ENCODE data around the gene ACOX3.

Gene ACOX3

DNA sequence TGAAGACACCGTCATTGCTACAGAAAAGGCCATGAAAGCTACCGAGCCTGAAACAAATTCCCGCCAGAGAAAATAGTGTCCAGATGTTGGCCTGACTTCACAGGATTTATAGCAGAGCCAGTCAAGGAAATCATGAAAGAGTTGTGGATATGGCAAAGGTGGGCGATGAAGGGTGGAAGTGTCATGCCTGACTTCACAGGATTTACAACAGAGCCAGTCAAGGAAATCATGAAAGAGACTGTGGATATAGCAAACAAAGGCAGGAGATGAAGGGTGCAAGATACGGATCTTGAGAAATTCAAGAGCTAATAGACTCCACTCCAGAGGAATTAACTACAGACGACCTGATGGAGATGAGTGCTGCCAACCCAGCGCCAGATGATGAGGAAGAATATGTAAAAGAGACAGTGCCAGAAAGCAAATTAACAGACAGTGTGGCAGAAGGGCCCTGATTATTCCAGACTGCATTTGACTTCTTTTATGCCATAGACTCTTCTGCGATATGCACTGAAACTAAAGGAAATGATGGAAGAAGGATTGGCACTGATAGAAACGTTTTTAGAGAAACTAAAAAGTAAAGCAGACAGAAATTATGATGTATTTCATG, 17.2 kb upstream of the ACOX3 start:
- Histone ChIP-seq H3K9ac (ENCODE audit: low read depth, low read length) (no peak overlapping the region), H3K9me3 (ENCODE audit: control insufficient read depth, insufficient read depth, low read length) (no peaks in the 10 kb centered on the region), H3K4me1 (ENCODE audit: insufficient read depth, low read length) (no peaks in the 10 kb centered on the region), H3K36me3 (ENCODE audit: insufficient read depth, low read length) (peaks cover 18% of the 10 kb centered on the region)

- Histone ChIP-seq H3K9ac (ENCODE audit: low read depth, low read length) (no peak overlapping the region), H3K36me3 (ENCODE audit: insufficient read depth, low read length) (peaks cover 21% of the 10 kb centered on the region), H3K9me3 (ENCODE audit: control insufficient read depth, insufficient read depth, low read length) (no peaks in the 10 kb centered on the region), H3K4me1 (ENCODE audit: insufficient read depth, low read length) (no peaks in the 10 kb centered on the region)
These were observed 13.4 kb upstream of the ACOX3 start for GRCh38 chr4:8453957-8454356.

- H3K9me3 ChIP-seq (ENCODE audit: control insufficient read depth, insufficient read depth, low read length), result no peaks in the 10 kb centered on the region
- H3K36me3 ChIP-seq (ENCODE audit: insufficient read depth, low read length), result peaks cover 17% of the 10 kb centered on the region
- H3K9ac ChIP-seq (ENCODE audit: low read depth, low read length), result no peak overlapping the region
- H3K4me1 ChIP-seq (ENCODE audit: insufficient read depth, low read length), result no peaks in the 10 kb centered on the region
These were observed 11.1 kb upstream of the ACOX3 start for GRCh38 chr4:8451440-8452182.

DNA sequence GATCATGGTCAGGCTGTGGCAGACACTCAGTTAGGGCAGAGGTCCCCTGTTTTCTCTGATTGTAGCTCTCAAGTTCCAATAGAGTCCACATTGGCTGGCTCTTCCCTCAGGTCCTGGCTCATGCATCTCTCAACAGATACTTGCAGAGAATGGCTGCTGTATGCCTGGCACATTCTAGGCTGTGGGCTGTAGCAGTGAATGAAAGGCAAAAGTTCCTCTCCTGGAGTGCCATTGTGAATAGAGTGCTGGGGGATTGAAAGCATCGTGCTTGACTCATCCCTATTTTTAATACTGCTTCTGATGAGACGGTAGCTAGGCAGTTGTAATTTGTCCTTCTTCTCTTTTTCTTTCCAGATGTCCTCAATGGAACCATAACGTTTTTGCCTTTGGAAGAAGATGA, 5.6 kb upstream of the ACOX3 start:
- Histone ChIP-seq H3K36me3 (ENCODE audit: insufficient read depth, low read length) (0 out of 2 replicates have a peak, but pooled peaks cover 3% of the 10 kb centered on the region), H3K9ac (ENCODE audit: low read depth, low read length) (no peak overlapping the region), H3K9me3 (ENCODE audit: control insufficient read depth, insufficient read depth, low read length) (no peaks in the 10 kb centered on the region), H3K4me1 (ENCODE audit: insufficient read depth, low read length) (peaks cover 3% of the 10 kb centered on the region; the same call in 1 of the 2 replicates)

DNA sequence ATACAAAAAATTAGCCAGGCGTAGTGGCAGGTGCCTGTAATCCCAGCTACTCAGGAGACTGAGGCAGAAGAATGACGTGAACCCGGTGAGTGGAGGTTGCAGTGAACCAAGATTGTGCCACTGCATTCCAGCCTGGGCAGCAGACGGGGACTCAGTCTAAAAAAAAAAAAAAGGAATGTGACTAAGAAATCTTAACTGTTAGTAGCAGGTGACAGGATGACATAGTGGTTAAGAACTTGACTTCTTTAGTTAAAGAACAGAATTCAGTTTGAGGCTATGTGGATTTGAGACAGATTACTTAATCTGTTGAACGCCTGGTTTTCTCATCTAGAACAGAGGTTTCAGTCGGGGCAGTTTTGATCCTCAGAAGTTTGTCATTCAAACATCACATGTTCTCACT, 3.3 kb upstream of the ACOX3 start:
- peaks cover 3% of the 10 kb centered on the region; the same call in 1 of the 2 replicates for H3K4me1 ChIP-seq (ENCODE audit: insufficient read depth, low read length)
- 0 out of 2 replicates have a peak, but pooled peaks cover 3% of the 10 kb centered on the region for H3K9me3 ChIP-seq (ENCODE audit: control insufficient read depth, insufficient read depth, low read length)
- H3K36me3 ChIP-seq (ENCODE audit: insufficient read depth, low read length), result no peaks in the 10 kb centered on the region
- H3K9ac ChIP-seq (ENCODE audit: low read depth, low read length), result no peak overlapping the region

DNA sequence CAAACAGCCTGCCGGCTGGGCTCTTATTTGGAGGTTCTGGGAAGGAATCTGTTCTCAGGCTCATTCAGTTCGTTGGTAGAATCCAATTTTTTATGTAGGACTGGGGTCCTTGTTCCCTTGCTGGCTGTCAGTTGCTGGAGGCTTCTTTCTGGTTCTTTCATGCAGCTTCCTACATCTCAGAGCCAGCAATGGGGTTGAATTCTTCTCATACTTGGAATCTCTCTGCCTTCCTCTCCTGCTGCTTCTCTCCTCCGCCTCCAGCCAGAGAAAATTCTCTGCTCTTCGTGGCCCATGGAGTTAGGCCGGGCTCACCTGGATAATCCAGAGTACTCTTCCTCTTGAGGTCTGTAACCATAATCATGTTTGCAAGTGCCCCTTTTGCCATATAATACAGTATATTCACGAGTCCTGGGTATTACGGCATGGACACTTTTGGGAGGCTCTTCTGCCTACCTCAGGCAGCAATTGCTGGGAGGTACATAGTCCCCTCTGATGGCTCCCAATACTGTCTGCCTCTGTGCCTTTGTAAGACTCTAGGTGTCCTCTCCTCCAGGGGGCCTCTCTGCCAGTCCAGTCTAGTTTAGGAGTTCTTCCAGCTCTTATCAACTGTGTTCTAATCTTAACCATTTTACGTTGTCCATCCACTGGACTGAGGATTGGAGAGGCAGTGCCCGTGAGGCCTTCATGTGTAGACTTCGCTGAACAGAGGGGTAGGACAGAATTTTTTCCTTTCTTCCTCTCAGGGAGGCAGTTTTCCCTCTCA, 2.3 kb upstream of the ACOX3 start:
- H3K36me3 ChIP-seq (ENCODE audit: insufficient read depth, low read length), result no peaks in the 10 kb centered on the region
- peaks cover 3% of the 10 kb centered on the region; the same call in 1 of the 2 replicates for H3K4me1 ChIP-seq (ENCODE audit: insufficient read depth, low read length)
- no peak overlapping the region for H3K9ac ChIP-seq (ENCODE audit: low read depth, low read length)
- H3K9me3 ChIP-seq (ENCODE audit: control insufficient read depth, insufficient read depth, low read length), result 0 out of 2 replicates have a peak, but pooled peaks cover 3% of the 10 kb centered on the region

DNA sequence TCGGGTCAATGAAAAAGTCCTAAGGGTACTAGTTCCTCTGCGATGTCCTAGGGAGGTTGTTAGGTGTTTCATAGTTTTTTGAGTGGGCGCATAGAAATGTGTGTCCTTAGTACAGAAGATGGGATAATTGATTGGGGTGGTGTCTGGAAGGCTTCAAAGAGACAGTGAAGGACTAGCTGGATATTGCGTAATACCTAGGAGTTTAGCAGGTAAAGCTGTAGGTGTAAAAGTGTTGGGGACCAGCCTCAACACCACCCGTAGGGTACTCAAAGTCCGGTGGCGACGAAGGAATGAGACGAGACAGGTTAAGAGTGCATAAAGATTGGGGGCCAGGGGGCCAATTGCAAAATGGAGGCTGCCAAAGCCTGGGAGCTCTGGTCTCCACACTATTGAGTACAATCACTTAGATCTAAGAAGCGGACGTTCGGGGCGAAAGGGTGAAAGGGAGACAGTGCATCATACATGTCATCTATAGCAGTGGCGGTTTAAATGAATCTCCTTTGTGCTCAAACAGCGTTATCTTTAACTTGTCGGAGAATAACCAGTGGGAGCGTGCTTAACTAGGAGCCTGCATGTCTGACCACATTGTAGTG, 1.1 kb upstream of the ACOX3 start:
- H3K36me3 ChIP-seq (ENCODE audit: insufficient read depth, low read length), result no peaks in the 10 kb centered on the region
- peak overlapping the region; percentile 88 for H3K9ac ChIP-seq (ENCODE audit: low read depth, low read length)
- peaks cover 3% of the 10 kb centered on the region; the same call in 1 of the 2 replicates for H3K4me1 ChIP-seq (ENCODE audit: insufficient read depth, low read length)
- H3K9me3 ChIP-seq (ENCODE audit: control insufficient read depth, insufficient read depth, low read length), result 0 out of 2 replicates have a peak, but pooled peaks cover 3% of the 10 kb centered on the region

DNA sequence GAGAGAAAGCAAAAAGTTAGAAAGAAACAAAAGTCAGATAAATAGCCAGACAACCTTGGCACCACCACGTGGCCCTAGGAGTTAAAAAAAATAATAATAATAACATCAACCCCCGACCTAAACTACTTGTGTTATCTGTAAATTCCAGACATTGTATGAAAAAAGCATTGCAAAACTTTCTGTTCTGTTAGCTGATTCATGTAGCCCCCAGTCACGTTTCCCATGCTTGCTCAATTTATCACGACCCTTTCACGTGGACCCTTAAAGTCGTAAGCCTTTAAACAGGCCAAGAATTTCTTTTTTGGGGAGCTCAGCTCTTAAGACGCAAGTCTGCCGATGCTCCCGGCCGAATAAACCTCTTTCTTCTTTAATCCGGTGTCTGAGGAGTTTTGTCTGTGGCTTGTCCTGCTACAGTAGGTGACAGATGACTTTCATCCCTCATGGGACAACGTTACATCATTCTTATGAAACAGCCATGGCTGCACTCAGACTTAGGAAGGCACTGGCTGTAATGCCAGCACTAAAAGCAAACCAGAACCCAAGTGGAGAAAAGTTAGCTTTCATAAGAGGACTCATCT, 520 bp downstream of the ACOX3 start:
- Histone ChIP-seq H3K36me3 (ENCODE audit: insufficient read depth, low read length) (no peaks in the 10 kb centered on the region), H3K9me3 (ENCODE audit: control insufficient read depth, insufficient read depth, low read length) (0 out of 2 replicates have a peak, but pooled peaks cover 3% of the 10 kb centered on the region), H3K4me1 (ENCODE audit: insufficient read depth, low read length) (peaks cover 3% of the 10 kb centered on the region; the same call in 1 of the 2 replicates), H3K9ac (ENCODE audit: low read depth, low read length) (peak overlapping the region; percentile 88; the same call in 1 of the 2 replicates)

DNA sequence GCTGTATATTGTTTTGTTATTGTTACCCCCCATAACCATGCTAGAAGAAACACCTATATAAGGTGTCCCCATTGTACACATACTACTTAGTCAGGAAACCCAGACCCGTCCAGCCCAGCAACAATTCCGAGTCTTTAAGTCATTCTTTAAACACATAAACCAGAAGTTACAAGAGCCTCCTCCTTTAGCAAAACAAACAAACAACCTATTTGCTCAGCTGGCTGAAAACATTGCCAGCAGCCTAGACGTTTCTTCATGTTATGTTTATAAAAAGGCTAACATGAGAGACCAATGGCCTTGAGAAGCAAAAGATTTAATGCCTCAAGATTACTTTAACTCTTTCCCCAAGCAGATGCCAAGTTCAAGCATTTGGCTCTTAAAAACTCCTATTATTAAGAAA, 1.4 kb downstream of the ACOX3 start:
- no peak overlapping the region for H3K9ac ChIP-seq (ENCODE audit: low read depth, low read length)

GRCh38 chr4:8438743-8439142, 1.8 kb downstream of the ACOX3 start:
- H3K9me3 ChIP-seq (ENCODE audit: control insufficient read depth, insufficient read depth, low read length), result 0 out of 2 replicates have a peak, but pooled peaks cover 3% of the 10 kb centered on the region
- no peak overlapping the region for H3K9ac ChIP-seq (ENCODE audit: low read depth, low read length)
- no peaks in the 10 kb centered on the region for H3K36me3 ChIP-seq (ENCODE audit: insufficient read depth, low read length)
- peaks cover 3% of the 10 kb centered on the region; the same call in 1 of the 2 replicates for H3K4me1 ChIP-seq (ENCODE audit: insufficient read depth, low read length)

More for the DNA sequence above, 1.4 kb downstream of the ACOX3 start:
- Histone ChIP-seq H3K9me3 (ENCODE audit: control insufficient read depth, insufficient read depth, low read length) (0 out of 2 replicates have a peak, but pooled peaks cover 3% of the 10 kb centered on the region), H3K36me3 (ENCODE audit: insufficient read depth, low read length) (no peaks in the 10 kb centered on the region), H3K4me1 (ENCODE audit: insufficient read depth, low read length) (peaks cover 3% of the 10 kb centered on the region; the same call in 1 of the 2 replicates)

DNA sequence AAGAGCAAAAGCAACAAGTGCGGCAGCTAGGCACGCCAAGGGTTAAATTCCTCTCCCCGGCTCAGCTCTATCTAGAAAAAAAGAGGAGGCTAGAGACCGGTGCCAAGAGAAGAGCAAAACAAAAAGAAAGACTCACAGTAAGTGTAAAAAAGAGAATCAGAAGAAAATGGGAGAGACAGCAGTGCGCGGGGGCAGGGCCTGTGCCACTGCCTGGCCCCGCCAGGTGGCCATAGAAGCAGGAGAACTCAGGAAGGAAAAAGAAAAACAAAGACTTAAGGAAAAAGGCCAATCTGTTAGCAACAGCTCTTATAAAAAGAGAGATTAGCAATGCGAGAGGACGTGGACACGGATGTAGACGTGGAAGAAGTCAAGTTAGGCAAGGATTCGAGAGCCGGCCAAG, 3.2 kb downstream of the ACOX3 start:
- Histone ChIP-seq H3K9me3 (ENCODE audit: control insufficient read depth, insufficient read depth, low read length) (0 out of 2 replicates have a peak, but pooled peaks cover 3% of the 10 kb centered on the region), H3K9ac (ENCODE audit: low read depth, low read length) (peak overlapping the region; percentile 5; the same call in 1 of the 2 replicates), H3K4me1 (ENCODE audit: insufficient read depth, low read length) (peaks cover 2% of the 10 kb centered on the region; the same call in 1 of the 2 replicates), H3K36me3 (ENCODE audit: insufficient read depth, low read length) (no peaks in the 10 kb centered on the region)

- Histone ChIP-seq H3K4me1 (ENCODE audit: insufficient read depth, low read length) (no peaks in the 10 kb centered on the region), H3K9ac (ENCODE audit: low read depth, low read length) (no peak overlapping the region), H3K9me3 (ENCODE audit: control insufficient read depth, insufficient read depth, low read length) (0 out of 2 replicates have a peak, but pooled peaks cover 3% of the 10 kb centered on the region), H3K36me3 (ENCODE audit: insufficient read depth, low read length) (no peaks in the 10 kb centered on the region)
These were observed 4.8 kb downstream of the ACOX3 start for GRCh38 chr4:8435656-8436121.

- H3K4me1 ChIP-seq (ENCODE audit: insufficient read depth, low read length), result no peaks in the 10 kb centered on the region
- H3K9ac ChIP-seq (ENCODE audit: low read depth, low read length), result no peak overlapping the region
- no peaks in the 10 kb centered on the region for H3K36me3 ChIP-seq (ENCODE audit: insufficient read depth, low read length)
- 0 out of 2 replicates have a peak, but pooled peaks cover 3% of the 10 kb centered on the region for H3K9me3 ChIP-seq (ENCODE audit: control insufficient read depth, insufficient read depth, low read length)
These were observed 6.1 kb downstream of the ACOX3 start for GRCh38 chr4:8434251-8435073.

Data from ES-I3 (cell line).